SK-N-SH (cell line): Measurements from ENCODE around the gene SLC40A1. TPM values are rescaled to one million over a fixed set of nuclear protein-coding genes. Genes with fewer than 3 reads are reported as not detected.

Source experiments
- CTCF ChIA-PET: fragments of 300-600, 350-600 bp; formaldehyde crosslinking; extraction: SDS; loops from one replicate; lab custom pipeline; 2021; lab: Yijun Ruan, JAX
- POLR2A ChIA-PET: fragments of 350-600 bp; sonication (Branson Sonifier 250); formaldehyde crosslinking; extraction: SDS; loops from one replicate; lab custom pipeline; 2020; ENCODE audit warnings: antibody characterized with exemption, inconsistent platforms; lab: Yijun Ruan, JAX
- DNase-seq: peaks from one replicate; pipeline ENCODE4 v3.0.0; 2012
- H2AFZ ChIP-seq: fragments of 200-600 bp; sonication (generic); 2 replicates; pipeline ENCODE4 v1.8.1; 2016; ENCODE audit warnings: antibody characterized with exemption, mild to moderate bottlenecking, low read depth
- H3F3A ChIP-seq: fragments of 200-600 bp; sonication (generic); replicated peaks from 2 replicates; pipeline ENCODE3; 2016; ENCODE audit warnings: antibody characterized with exemption, mild to moderate bottlenecking; ENCODE audit not compliant: insufficient read depth
- H3K27ac ChIP-seq, 2 experiments: fragments of 200-500 bp in 1 of 2; fragments of 200-600 bp in 1 of 2; sonication (Bioruptor generic) in 1 of 2; sonication (generic), shearing (Covaris generic) in 1 of 2; 2 replicates each; pipeline versions ENCODE4 v1.5.1 to v1.6.1; 2014 to 2016; ENCODE audit warnings: low read depth in 2 of 2, inconsistent platforms in 1 of 2, low read length in 1 of 2, mild to moderate bottlenecking in 1 of 2, mixed read lengths in 1 of 2
- H3K27me3 ChIP-seq: fragments of 200-600 bp; sonication (generic), shearing (Covaris generic); 2 replicates; pipeline ENCODE4 v1.6.1; 2016; ENCODE audit warnings: mixed run types; ENCODE audit not compliant: insufficient read depth
- H3K36me3 ChIP-seq, 2 experiments: fragments of 200-500 bp in 1 of 2; fragments of 200-600 bp in 1 of 2; sonication (Bioruptor generic) in 1 of 2; sonication (generic) in 1 of 2; replicated peaks in 1 of 2; 2 replicates each; pipeline versions ENCODE3 to v1.5.1; 2014 to 2016; ENCODE audit warnings: low read length in 1 of 2, mild to moderate bottlenecking in 1 of 2; ENCODE audit not compliant: insufficient read depth in 2 of 2, control insufficient read depth in 1 of 2
- H3K4me1 ChIP-seq, 2 experiments: fragments of 200-500 bp in 1 of 2; fragments of 200-600 bp in 1 of 2; sonication (Bioruptor generic) in 1 of 2; sonication (generic), shearing (Covaris generic) in 1 of 2; 2 replicates each; pipeline versions ENCODE4 v1.5.1 to v1.6.1; 2014 to 2016; ENCODE audit warnings: low read depth in 1 of 2, low read length in 1 of 2, mixed run types in 1 of 2; ENCODE audit not compliant: insufficient read depth in 2 of 2, control insufficient read depth in 1 of 2
- H3K4me2 ChIP-seq: fragments of 200-600 bp; sonication (generic), shearing (Covaris generic); 2 replicates; pipeline ENCODE4 v1.6.1; 2017; ENCODE audit warnings: mixed run types
- H3K4me3 ChIP-seq, 2 experiments: fragments of 200-500 bp in 1 of 2; fragments of 200-600 bp in 1 of 2; sonication (Bioruptor generic) in 1 of 2; sonication (generic), shearing (Covaris generic) in 1 of 2; 2 replicates each; pipeline versions ENCODE4 v1.5.1 to v1.8.1; 2014 to 2016; ENCODE audit warnings: low read depth in 2 of 2, inconsistent platforms in 1 of 2, low read length in 1 of 2, mild to moderate bottlenecking in 1 of 2, mixed read lengths in 1 of 2, moderate library complexity in 1 of 2
- H3K79me2 ChIP-seq: fragments of 200-600 bp; sonication (generic); 2 replicates; pipeline ENCODE4 v1.8.1; 2017; ENCODE audit warnings: mild to moderate bottlenecking; ENCODE audit not compliant: insufficient read depth
- H3K9ac ChIP-seq: fragments of 200-600 bp; sonication (generic); 2 replicates; pipeline ENCODE4 v1.6.1; 2017; ENCODE audit warnings: mixed run types
- H3K9me2 ChIP-seq: fragments of 200-600 bp; sonication (generic); 2 replicates; pipeline ENCODE4 v1.6.1; 2017; ENCODE audit warnings: mixed run types
- H3K9me3 ChIP-seq: fragments of 200-600 bp; sonication (generic); 2 replicates; pipeline ENCODE4 v1.6.1; 2017; ENCODE audit warnings: mixed run types, mild to moderate bottlenecking, moderate library complexity
- H4K20me1 ChIP-seq: fragments of 200-600 bp; sonication (generic); 2 replicates; pipeline ENCODE4 v1.6.1; 2017; ENCODE audit warnings: mild to moderate bottlenecking, mixed run types; ENCODE audit not compliant: insufficient read depth
- CTCF ChIP-seq: fragments of 200-600 bp; sonication (generic); IDR thresholded peaks from 2 replicates; pipeline ENCODE4 v1.6.1; 2017; ENCODE audit warnings: antibody characterized with exemption, mild to moderate bottlenecking, moderate library complexity
- ELF1 ChIP-seq: IDR thresholded peaks from 2 replicates; pipeline ENCODE4 v1.4.0; 2012
- FOSL2 ChIP-seq: IDR thresholded peaks from 2 replicates; pipeline ENCODE4 v1.4.0; 2012; ENCODE audit warnings: low read depth, mild to moderate bottlenecking, moderate library complexity, borderline replicate concordance
- FOXJ3 ChIP-seq: sonication (generic); formaldehyde crosslinking; IDR thresholded peaks from 2 replicates; pipeline ENCODE4 v1.5.1; 2020; ENCODE audit warnings: mild to moderate bottlenecking, missing genetic modification reagents
- FOXM1 ChIP-seq: IDR thresholded peaks from 2 replicates; pipeline ENCODE4 v1.4.0; 2012; ENCODE audit warnings: low read depth, mild to moderate bottlenecking
- GABPA ChIP-seq: IDR thresholded peaks from 2 replicates; pipeline ENCODE4 v1.4.0; 2012; ENCODE audit warnings: low read depth, mild to moderate bottlenecking
- GATA2 ChIP-seq: sonication (generic); formaldehyde crosslinking; IDR thresholded peaks from 2 replicates; pipeline ENCODE4 v1.5.0; 2020; ENCODE audit warnings: mild to moderate bottlenecking, missing genetic modification reagents
- MAX ChIP-seq: IDR thresholded peaks from 2 replicates; pipeline ENCODE4 v1.4.0; 2012; ENCODE audit warnings: low read depth
- MEF2A ChIP-seq: IDR thresholded peaks from 2 replicates; pipeline ENCODE4 v1.4.0; 2012; ENCODE audit warnings: low read depth, borderline replicate concordance
- PBX3 ChIP-seq: IDR thresholded peaks from 2 replicates; pipeline ENCODE4; 2012
- POLR2AphosphoS5 ChIP-seq: IDR thresholded peaks from 2 replicates; pipeline ENCODE4 v1.6.1; 2012; ENCODE audit warnings: low read depth, low read length
- RAD21 ChIP-seq: IDR thresholded peaks from 2 replicates; pipeline ENCODE4 v1.6.1; 2012; ENCODE audit warnings: mild to moderate bottlenecking, low read length
- RFX5 ChIP-seq: IDR thresholded peaks from 2 replicates; pipeline ENCODE4 v1.6.1; 2012; ENCODE audit warnings: mild to moderate bottlenecking, improper control_type of control experiment, low read length
- RXRA ChIP-seq: IDR thresholded peaks from 2 replicates; pipeline ENCODE4 v1.4.0; 2012; ENCODE audit warnings: low read depth, mild to moderate bottlenecking, borderline replicate concordance
- USF2 ChIP-seq: fragments of 150-350 bp; IDR thresholded peaks from 2 replicates; pipeline ENCODE4 v1.6.1; 2017; ENCODE audit warnings: antibody characterized with exemption, low read length, low read depth, borderline replicate concordance
- YY1 ChIP-seq: IDR thresholded peaks from 2 replicates; pipeline ENCODE4 v1.4.0; 2012; ENCODE audit warnings: low read depth, mild to moderate bottlenecking
- WGBS: methylation state at CpG from one replicate; pipeline ENCODE4 v1.1.6; 2017; ENCODE audit warnings: low lambda C conversion rate; 5-methylcytosine and 5-hydroxymethylcytosine counted together
- polyA plus RNA-seq, 3 experiments: library from polyadenylated mRNA; depleted of rRNA; stranded (reverse); fragments of >200 nt; gene quantifications; 2 replicates each; pipeline ENCODE4 v1.2.3, GENCODE V29; 2012

The SLC40A1 gene
- polyA plus RNA-seq, 1 of the 3 experiments (the other 2 are of a cell fraction), result 1.8 TPM

- no peak for TF ChIP-seq FOSL2
- no peak for TF ChIP-seq MEF2A
Observed at GRCh38 chr2:189519631-189520387, 60.8 kb downstream of the SLC40A1 start (continued).

GRCh38 chr2:189517847-189518535 is 62.6 kb downstream of the SLC40A1 start:
- Histone ChIP-seq H3K36me3 (no peaks in the 10 kb centered on the region), H2AFZ (no peak overlapping the region; the same call in 1 of the 2 replicates), H3K9ac (no peak overlapping the region), H3K4me3 (no peak overlapping the region), H3F3A (no peaks in the 10 kb centered on the region), H3K4me1 (no peaks in the 10 kb centered on the region), H3K9me2 (no peaks in the 10 kb centered on the region), H3K27ac (no peak overlapping the region), H3K79me2 (no peaks in the 10 kb centered on the region), H3K4me2 (no peak overlapping the region), H3K27me3 (no peaks in the 10 kb centered on the region), H3K9me3 (no peaks in the 10 kb centered on the region), H4K20me1 (no peaks in the 10 kb centered on the region)
- 88% methylated on average over 6 of the region's 6 CpGs for WGBS
- TF ChIP-seq FOXJ3 (CRISPR knock-in tag) (no peak), GABPA (no peak), GATA2 (CRISPR knock-in tag) (no peak), RXRA (no peak), USF2 (no peak), FOSL2 (no peak), MEF2A (no peak), MAX (no peak), FOXM1 (no peak), ELF1 (no peak), YY1 (no peak), POLR2AphosphoS5 (no peak), RAD21 (no peak), PBX3 (no peak), RFX5 (no peak), CTCF (no peak)
- no peak for DNase-seq
- CTCF ChIA-PET, result no interaction called here
- POLR2A ChIA-PET, result no interaction called here
